GM12878 (cell line): ENCODE measurements around the gene PTK7. TPM values are rescaled to one million over a fixed set of nuclear protein-coding genes. Genes with fewer than 3 reads are reported as not detected.

ENCODE experiments used
- EED ChIP-seq: sonication (generic); IDR thresholded peaks from 2 replicates; pipeline ENCODE4 v1.6.1; 2016; ENCODE audit warnings: antibody characterized with exemption, low read depth
- GABPA ChIP-seq: IDR thresholded peaks from 2 replicates; pipeline ENCODE4 v1.6.1; 2014; ENCODE audit warnings: antibody characterized with exemption, low read depth, mild to moderate bottlenecking, inconsistent platforms
- NFYA ChIP-seq: IDR thresholded peaks from 2 replicates; pipeline ENCODE4 v1.6.1; 2011; ENCODE audit warnings: low read depth, mild to moderate bottlenecking, low read length, improper control_type of control experiment, borderline replicate concordance
- POLR2AphosphoS2 ChIP-seq: IDR thresholded peaks from 2 replicates; pipeline ENCODE4 v1.6.1; 2011; ENCODE audit warnings: low read depth, mild to moderate bottlenecking, low read length, improper control_type of control experiment, moderate library complexity
- RFX5 ChIP-seq: IDR thresholded peaks from 2 replicates; pipeline ENCODE4 v1.6.1; 2011; ENCODE audit warnings: low read depth, low read length, improper control_type of control experiment
- SMARCA5 ChIP-seq: fragments of 450-650 bp; IDR thresholded peaks from 2 replicates; pipeline ENCODE4 v1.6.1; 2017; ENCODE audit warnings: mild to moderate bottlenecking
- SP1 ChIP-seq: IDR thresholded peaks from one replicate; pipeline ENCODE4 v1.6.1; 2011; ENCODE audit warnings: low read depth, low read length
- TCF7 ChIP-seq: IDR thresholded peaks from 2 replicates; pipeline ENCODE4 v1.6.1; 2014; ENCODE audit warnings: antibody characterized with exemption, borderline replicate concordance
- ZNF622 ChIP-seq: fragments of 450-650 bp; IDR thresholded peaks from 2 replicates; pipeline ENCODE4 v1.6.1; 2017; ENCODE audit warnings: mild to moderate bottlenecking, inconsistent platforms
- polyA plus RNA-seq, 11 experiments: library from polyadenylated mRNA; depleted of rRNA in 4 of 11; unstranded in 6 of 11; stranded (reverse) in 5 of 11; fragments of >200 nt; fragmentation: Nextera tagmentation in 4 of 11; fragmentation: Illumina TruSeq in 1 of 11; extraction: Ambion mirVana in 4 of 11; extraction: Trizol in 1 of 11; gene quantifications; 1 replicate in 1 of 11; 2 replicates in 10 of 11; pipeline versions ENCODE4 v1.2.1 to v1.2.3, GENCODE V29; 2011 to 2016; ENCODE audit warnings: inconsistent platforms in 2 of 11, missing spikeins in 2 of 11, low read depth in 1 of 11
- total RNA-seq, 4 experiments: library from RNA; depleted of rRNA in 3 of 4; stranded (reverse); fragments of >200 nt in 3 of 4; fragmentation: Illumina TruSeq in 1 of 4; extraction: Trizol in 1 of 4; gene quantifications; 2 replicates each; pipeline versions ENCODE4 v1.2.1 to v1.2.3, GENCODE V29; 2013 to 2021
- TF ChIP-seq, protein P1 (sequence below): fragments of 450-650 bp; IDR thresholded peaks from 2 replicates; pipeline ENCODE4 v1.6.1; 2017; ENCODE audit warnings: mild to moderate bottlenecking, moderate library complexity
- TF ChIP-seq, protein P2 (sequence below): IDR thresholded peaks from 2 replicates; pipeline ENCODE4 v1.6.1; 2012; ENCODE audit warnings: improper control_type of control experiment, low read depth, low read length; ENCODE audit not compliant: insufficient replicate concordance
- TF ChIP-seq, protein P3 (sequence below): fragments of 450-650 bp; IDR thresholded peaks from 2 replicates; pipeline ENCODE4 v1.6.1; 2016; ENCODE audit warnings: mild to moderate bottlenecking, moderate library complexity, borderline replicate concordance
- TF ChIP-seq, protein P4 (sequence below): IDR thresholded peaks from 2 replicates; pipeline ENCODE4 v1.6.1; 2011; ENCODE audit warnings: low read depth, low read length, improper control_type of control experiment, borderline replicate concordance

PTK7 gene
- total and polyA plus RNA-seq, 10 of the 15 experiments (the other 5 are each of a cell fraction or from before 2014, with no cell fraction given) = 0.18 to 14.4 (median 3.3) TPM; not detected in 1

DNA sequence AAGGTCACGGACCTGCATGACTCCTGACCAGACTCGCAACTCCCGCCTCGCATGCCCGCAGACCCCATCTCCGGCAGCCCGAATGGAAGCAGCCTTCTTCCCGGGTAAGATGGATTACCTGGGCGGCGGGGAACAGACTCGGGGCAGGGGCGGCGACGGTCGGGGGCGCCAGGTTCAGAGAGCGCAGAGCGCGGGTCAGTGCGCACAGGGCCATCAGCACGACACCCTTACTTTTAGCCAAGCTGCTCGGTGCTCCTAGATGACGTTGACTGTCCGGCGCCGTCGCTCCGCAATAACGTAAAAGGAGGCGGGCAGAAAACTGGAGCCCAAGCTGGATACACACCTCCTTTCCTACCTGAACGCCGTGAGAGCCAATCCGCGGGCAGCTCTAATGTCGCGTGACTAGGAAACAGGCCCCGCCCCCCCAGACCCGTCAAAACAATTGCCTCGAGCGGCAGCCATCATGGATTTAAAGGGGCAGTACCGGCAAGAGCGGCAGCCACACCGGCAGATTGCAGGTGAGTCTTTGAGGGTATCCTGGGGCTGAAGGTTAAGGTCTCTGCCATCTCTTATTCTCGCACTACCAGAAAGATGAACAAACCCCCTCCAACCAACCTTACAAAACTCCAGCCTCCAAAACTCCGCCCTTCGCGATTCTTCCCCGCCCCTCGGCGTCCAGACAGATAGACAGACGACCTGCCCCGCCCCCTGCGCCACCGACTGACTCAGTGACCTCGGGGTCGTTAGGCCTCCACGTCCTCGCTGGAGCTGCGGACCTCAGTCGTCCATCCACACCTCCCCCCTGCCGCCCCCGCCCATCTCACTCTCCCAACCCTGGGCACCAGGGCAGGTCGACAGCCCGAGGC is 16.7 kb upstream of the PTK7 start, which contains the start of the genes KLC4 and MRPL2 (continued):
- TF ChIP-seq, protein P1, sequence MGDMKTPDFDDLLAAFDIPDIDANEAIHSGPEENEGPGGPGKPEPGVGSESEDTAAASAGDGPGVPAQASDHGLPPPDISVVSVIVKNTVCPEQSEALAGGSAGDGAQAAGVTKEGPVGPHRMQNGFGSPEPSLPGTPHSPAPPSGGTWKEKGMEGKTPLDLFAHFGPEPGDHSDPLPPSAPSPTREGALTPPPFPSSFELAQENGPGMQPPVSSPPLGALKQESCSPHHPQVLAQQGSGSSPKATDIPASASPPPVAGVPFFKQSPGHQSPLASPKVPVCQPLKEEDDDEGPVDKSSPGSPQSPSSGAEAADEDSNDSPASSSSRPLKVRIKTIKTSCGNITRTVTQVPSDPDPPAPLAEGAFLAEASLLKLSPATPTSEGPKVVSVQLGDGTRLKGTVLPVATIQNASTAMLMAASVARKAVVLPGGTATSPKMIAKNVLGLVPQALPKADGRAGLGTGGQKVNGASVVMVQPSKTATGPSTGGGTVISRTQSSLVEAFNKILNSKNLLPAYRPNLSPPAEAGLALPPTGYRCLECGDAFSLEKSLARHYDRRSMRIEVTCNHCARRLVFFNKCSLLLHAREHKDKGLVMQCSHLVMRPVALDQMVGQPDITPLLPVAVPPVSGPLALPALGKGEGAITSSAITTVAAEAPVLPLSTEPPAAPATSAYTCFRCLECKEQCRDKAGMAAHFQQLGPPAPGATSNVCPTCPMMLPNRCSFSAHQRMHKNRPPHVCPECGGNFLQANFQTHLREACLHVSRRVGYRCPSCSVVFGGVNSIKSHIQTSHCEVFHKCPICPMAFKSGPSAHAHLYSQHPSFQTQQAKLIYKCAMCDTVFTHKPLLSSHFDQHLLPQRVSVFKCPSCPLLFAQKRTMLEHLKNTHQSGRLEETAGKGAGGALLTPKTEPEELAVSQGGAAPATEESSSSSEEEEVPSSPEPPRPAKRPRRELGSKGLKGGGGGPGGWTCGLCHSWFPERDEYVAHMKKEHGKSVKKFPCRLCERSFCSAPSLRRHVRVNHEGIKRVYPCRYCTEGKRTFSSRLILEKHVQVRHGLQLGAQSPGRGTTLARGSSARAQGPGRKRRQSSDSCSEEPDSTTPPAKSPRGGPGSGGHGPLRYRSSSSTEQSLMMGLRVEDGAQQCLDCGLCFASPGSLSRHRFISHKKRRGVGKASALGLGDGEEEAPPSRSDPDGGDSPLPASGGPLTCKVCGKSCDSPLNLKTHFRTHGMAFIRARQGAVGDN = peak; percentile 29; the same call in 1 of the 2 replicates
- TF ChIP-seq, protein P2, sequence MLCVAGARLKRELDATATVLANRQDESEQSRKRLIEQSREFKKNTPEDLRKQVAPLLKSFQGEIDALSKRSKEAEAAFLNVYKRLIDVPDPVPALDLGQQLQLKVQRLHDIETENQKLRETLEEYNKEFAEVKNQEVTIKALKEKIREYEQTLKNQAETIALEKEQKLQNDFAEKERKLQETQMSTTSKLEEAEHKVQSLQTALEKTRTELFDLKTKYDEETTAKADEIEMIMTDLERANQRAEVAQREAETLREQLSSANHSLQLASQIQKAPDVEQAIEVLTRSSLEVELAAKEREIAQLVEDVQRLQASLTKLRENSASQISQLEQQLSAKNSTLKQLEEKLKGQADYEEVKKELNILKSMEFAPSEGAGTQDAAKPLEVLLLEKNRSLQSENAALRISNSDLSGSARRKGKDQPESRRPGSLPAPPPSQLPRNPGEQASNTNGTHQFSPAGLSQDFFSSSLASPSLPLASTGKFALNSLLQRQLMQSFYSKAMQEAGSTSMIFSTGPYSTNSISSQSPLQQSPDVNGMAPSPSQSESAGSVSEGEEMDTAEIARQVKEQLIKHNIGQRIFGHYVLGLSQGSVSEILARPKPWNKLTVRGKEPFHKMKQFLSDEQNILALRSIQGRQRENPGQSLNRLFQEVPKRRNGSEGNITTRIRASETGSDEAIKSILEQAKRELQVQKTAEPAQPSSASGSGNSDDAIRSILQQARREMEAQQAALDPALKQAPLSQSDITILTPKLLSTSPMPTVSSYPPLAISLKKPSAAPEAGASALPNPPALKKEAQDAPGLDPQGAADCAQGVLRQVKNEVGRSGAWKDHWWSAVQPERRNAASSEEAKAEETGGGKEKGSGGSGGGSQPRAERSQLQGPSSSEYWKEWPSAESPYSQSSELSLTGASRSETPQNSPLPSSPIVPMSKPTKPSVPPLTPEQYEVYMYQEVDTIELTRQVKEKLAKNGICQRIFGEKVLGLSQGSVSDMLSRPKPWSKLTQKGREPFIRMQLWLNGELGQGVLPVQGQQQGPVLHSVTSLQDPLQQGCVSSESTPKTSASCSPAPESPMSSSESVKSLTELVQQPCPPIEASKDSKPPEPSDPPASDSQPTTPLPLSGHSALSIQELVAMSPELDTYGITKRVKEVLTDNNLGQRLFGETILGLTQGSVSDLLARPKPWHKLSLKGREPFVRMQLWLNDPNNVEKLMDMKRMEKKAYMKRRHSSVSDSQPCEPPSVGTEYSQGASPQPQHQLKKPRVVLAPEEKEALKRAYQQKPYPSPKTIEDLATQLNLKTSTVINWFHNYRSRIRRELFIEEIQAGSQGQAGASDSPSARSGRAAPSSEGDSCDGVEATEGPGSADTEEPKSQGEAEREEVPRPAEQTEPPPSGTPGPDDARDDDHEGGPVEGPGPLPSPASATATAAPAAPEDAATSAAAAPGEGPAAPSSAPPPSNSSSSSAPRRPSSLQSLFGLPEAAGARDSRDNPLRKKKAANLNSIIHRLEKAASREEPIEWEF = no peak
- TF ChIP-seq ZNF622 (no peak), SMARCA5 (no peak), TCF7 (no peak), SP1 (peak; percentile 86), POLR2AphosphoS2 (peak; percentile 62; the same call in 1 of the 2 replicates), GABPA (no peak), NFYA (no peak), EED (no peak), RFX5 (peak; percentile 73)
- TF ChIP-seq, protein P3, sequence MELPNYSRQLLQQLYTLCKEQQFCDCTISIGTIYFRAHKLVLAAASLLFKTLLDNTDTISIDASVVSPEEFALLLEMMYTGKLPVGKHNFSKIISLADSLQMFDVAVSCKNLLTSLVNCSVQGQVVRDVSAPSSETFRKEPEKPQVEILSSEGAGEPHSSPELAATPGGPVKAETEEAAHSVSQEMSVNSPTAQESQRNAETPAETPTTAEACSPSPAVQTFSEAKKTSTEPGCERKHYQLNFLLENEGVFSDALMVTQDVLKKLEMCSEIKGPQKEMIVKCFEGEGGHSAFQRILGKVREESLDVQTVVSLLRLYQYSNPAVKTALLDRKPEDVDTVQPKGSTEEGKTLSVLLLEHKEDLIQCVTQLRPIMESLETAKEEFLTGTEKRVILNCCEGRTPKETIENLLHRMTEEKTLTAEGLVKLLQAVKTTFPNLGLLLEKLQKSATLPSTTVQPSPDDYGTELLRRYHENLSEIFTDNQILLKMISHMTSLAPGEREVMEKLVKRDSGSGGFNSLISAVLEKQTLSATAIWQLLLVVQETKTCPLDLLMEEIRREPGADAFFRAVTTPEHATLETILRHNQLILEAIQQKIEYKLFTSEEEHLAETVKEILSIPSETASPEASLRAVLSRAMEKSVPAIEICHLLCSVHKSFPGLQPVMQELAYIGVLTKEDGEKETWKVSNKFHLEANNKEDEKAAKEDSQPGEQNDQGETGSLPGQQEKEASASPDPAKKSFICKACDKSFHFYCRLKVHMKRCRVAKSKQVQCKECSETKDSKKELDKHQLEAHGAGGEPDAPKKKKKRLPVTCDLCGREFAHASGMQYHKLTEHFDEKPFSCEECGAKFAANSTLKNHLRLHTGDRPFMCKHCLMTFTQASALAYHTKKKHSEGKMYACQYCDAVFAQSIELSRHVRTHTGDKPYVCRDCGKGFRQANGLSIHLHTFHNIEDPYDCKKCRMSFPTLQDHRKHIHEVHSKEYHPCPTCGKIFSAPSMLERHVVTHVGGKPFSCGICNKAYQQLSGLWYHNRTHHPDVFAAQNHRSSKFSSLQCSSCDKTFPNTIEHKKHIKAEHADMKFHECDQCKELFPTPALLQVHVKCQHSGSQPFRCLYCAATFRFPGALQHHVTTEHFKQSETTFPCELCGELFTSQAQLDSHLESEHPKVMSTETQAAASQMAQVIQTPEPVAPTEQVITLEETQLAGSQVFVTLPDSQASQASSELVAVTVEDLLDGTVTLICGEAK = no peak; the same call in 1 of the 2 replicates
- TF ChIP-seq, protein P4, sequence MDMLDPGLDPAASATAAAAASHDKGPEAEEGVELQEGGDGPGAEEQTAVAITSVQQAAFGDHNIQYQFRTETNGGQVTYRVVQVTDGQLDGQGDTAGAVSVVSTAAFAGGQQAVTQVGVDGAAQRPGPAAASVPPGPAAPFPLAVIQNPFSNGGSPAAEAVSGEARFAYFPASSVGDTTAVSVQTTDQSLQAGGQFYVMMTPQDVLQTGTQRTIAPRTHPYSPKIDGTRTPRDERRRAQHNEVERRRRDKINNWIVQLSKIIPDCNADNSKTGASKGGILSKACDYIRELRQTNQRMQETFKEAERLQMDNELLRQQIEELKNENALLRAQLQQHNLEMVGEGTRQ = peak; percentile 37; the same call in 1 of the 2 replicates
